Endothelial cell of umbilical vein (primary cell): ENCODE data around the gene BCO2. TPM values are rescaled to one million over a fixed set of nuclear protein-coding genes. Genes with fewer than 3 reads are reported as not detected.

Experiments used
- BruUV-seq: library from RNA; stranded (reverse); fragments of 400-500 nt; replicated peaks from 2 replicates; lab custom pipeline; 2021; lab: Mats Ljungman, UMichigan
- CTCF ChIA-PET: fragments of 300-600, 350-600 bp; sonication (Branson Sonifier 250); formaldehyde crosslinking; loops from one replicate; lab custom pipeline; 2021; ENCODE audit warnings: antibody characterized with exemption, inconsistent platforms; lab: Charles Lee
- POLR2A ChIA-PET: fragments of 300-600, 350-600 bp; sonication (Branson Sonifier 250); formaldehyde crosslinking; loops from one replicate; lab custom pipeline; 2021; ENCODE audit warnings: antibody characterized with exemption, inconsistent platforms; lab: Charles Lee
- DNase-seq: peaks from one replicate; pipeline ENCODE4 v3.0.0-alpha.2; 2011; ENCODE audit warnings: low read depth, low spot score
- FAIRE-seq: peaks from 2 replicates; lab custom pipeline; 2011; peaks lifted over from hg19 to GRCh38; lab: Jason Lieb, UNC
- H2AFZ ChIP-seq: 2 replicates; pipeline ENCODE4 v1.6.0; 2012; ENCODE audit warnings: low read depth, low read length, control low read depth, inconsistent platforms
- H3K27ac ChIP-seq: 2 replicates; pipeline ENCODE4 v1.5.1; 2011; ENCODE audit warnings: low read depth, mild to moderate bottlenecking, control low read depth, low read length, moderate library complexity; ENCODE audit not compliant: insufficient read depth
- H3K27me3 ChIP-seq, 2 experiments: 2 replicates each; pipeline versions ENCODE4 v1.6.0 to v1.6.1; 2011; ENCODE audit warnings: low read length in 2 of 2, mixed read lengths in 1 of 2; ENCODE audit not compliant: control insufficient read depth in 2 of 2, insufficient read depth in 2 of 2
- H3K36me3 ChIP-seq, 2 experiments: 2 replicates in 1 of 2; 3 replicates in 1 of 2; pipeline ENCODE4 v1.5.1; 2011; ENCODE audit warnings: low read length in 2 of 2, mild to moderate bottlenecking in 1 of 2, moderate library complexity in 1 of 2; ENCODE audit not compliant: control insufficient read depth in 2 of 2, insufficient read depth in 2 of 2; ENCODE audit errors: extremely low read depth in 1 of 2
- H3K4me1 ChIP-seq: 3 replicates; pipeline ENCODE4 v1.5.1; 2011; ENCODE audit warnings: mild to moderate bottlenecking, low read length; ENCODE audit not compliant: control insufficient read depth, insufficient read depth; ENCODE audit errors: extremely low read depth
- H3K4me2 ChIP-seq: 2 replicates; pipeline ENCODE4 v1.6.1; 2011; ENCODE audit warnings: low read length, control low read depth, mixed read lengths; ENCODE audit not compliant: insufficient read depth
- H3K4me3 ChIP-seq, 3 experiments: fragments of 200-600 bp in 1 of 3; sonication (generic), shearing (Covaris generic) in 1 of 3; replicated peaks in 1 of 3; 2 replicates each; pipeline ENCODE4 v1.5.1; 2011 to 2016; ENCODE audit warnings: control low read depth in 3 of 3, low read length in 3 of 3, mild to moderate bottlenecking in 2 of 3, inconsistent platforms in 1 of 3, low read depth in 1 of 3, moderate library complexity in 1 of 3; ENCODE audit not compliant: insufficient read depth in 1 of 3
- H3K79me2 ChIP-seq: 2 replicates; pipeline ENCODE4 v1.6.0; 2012; ENCODE audit warnings: low read length, inconsistent platforms; ENCODE audit not compliant: control insufficient read depth, insufficient read depth
- H3K9ac ChIP-seq: replicated peaks from 2 replicates; pipeline ENCODE3; 2011; ENCODE audit warnings: low read length, control low read depth; ENCODE audit not compliant: insufficient read depth; ENCODE audit errors: extremely low read depth
- H3K9me1 ChIP-seq: replicated peaks from 3 replicates; pipeline ENCODE4 v1.6.0; 2011; ENCODE audit warnings: mild to moderate bottlenecking, low read length; ENCODE audit not compliant: control insufficient read depth, insufficient read depth; ENCODE audit errors: extremely low read depth
- H3K9me3 ChIP-seq: replicated peaks from 2 replicates; pipeline ENCODE4 v1.5.1; 2012; ENCODE audit warnings: low read length, inconsistent platforms; ENCODE audit not compliant: control insufficient read depth, insufficient read depth
- H4K20me1 ChIP-seq: replicated peaks from 2 replicates; pipeline ENCODE3; 2011; ENCODE audit warnings: mild to moderate bottlenecking, low read length; ENCODE audit not compliant: control insufficient read depth, insufficient read depth; ENCODE audit errors: extremely low read depth
- CTCF ChIP-seq, 2 donors: IDR thresholded peaks; 1 replicate in 1 of 2; 2 replicates in 1 of 2; pipeline ENCODE4 v1.5.1; 2011; ENCODE audit warnings: low read length in 2 of 2, mild to moderate bottlenecking in 2 of 2, moderate library complexity in 2 of 2, control low read depth in 1 of 2, inconsistent platforms in 1 of 2, low read depth in 1 of 2; ENCODE audit not compliant: insufficient read depth in 1 of 2; ENCODE audit errors: extremely low read depth in 1 of 2
- EZH2 ChIP-seq: IDR thresholded peaks from 2 replicates; pipeline ENCODE4 v1.6.1; 2012; ENCODE audit warnings: borderline replicate concordance, low read depth, mild to moderate bottlenecking, moderate library complexity, low read length, inconsistent platforms; ENCODE audit not compliant: severe bottlenecking
- FOS ChIP-seq: IDR thresholded peaks from 2 replicates; pipeline ENCODE4 v1.6.1; 2011; ENCODE audit warnings: mild to moderate bottlenecking, low read length, moderate library complexity, borderline replicate concordance; ENCODE audit not compliant: insufficient read depth
- GATA2 ChIP-seq: IDR thresholded peaks from 2 replicates; pipeline ENCODE4 v1.7.0; 2011; ENCODE audit warnings: low read depth, mild to moderate bottlenecking, moderate library complexity, mixed read lengths, low read length; ENCODE audit not compliant: insufficient read length, insufficient read depth
- JUN ChIP-seq: IDR thresholded peaks from 2 replicates; pipeline ENCODE4 v1.6.1; 2011; ENCODE audit warnings: borderline replicate concordance, low read depth; ENCODE audit not compliant: insufficient read length, insufficient read depth
- MAX ChIP-seq: IDR thresholded peaks from 2 replicates; pipeline ENCODE4 v1.6.1; 2011; ENCODE audit not compliant: insufficient read depth, insufficient read length
- MYC ChIP-seq: IDR thresholded peaks from one replicate; pipeline ENCODE4 v1.6.1; 2011; ENCODE audit warnings: mild to moderate bottlenecking, low read depth, low read length
- POLR2A ChIP-seq: IDR thresholded peaks from 2 replicates; pipeline ENCODE4 v1.6.1; 2012; ENCODE audit warnings: low read depth, mild to moderate bottlenecking, control low read depth, low read length
- POLR2AphosphoS5 ChIP-seq: IDR thresholded peaks from 2 replicates; pipeline ENCODE4 v1.6.1; 2012; ENCODE audit warnings: low read depth, mild to moderate bottlenecking, control low read depth, low read length, moderate library complexity; ENCODE audit not compliant: insufficient read depth
- dilution Hi-C: fragments of 300-500 bp; cut with MboI; formaldehyde crosslinking; loops from one replicate; pipeline ENCODE4 v1.15.0; 2019; ENCODE audit warnings: low sequenced_read_pairs; ENCODE audit not compliant: extremely low pct_ligation_motif_present
- intact Hi-C: fragments of 100-400 bp; cut with micrococcal nuclease; formaldehyde crosslinking; loops from one replicate; pipeline ENCODE4 v1.10.0; 2022
- polyA plus RNA-seq, 4 experiments: library from polyadenylated mRNA; depleted of rRNA in 3 of 4; stranded (reverse) in 3 of 4; unstranded in 1 of 4; fragments of >200 nt; gene quantifications; 2 replicates each; pipeline versions ENCODE4 v1.2.1 to v1.2.3, GENCODE V29; 2011 to 2012; ENCODE audit warnings: missing spikeins in 1 of 4
- total RNA-seq: library from RNA; stranded (reverse); gene quantifications from 2 replicates; pipeline ENCODE4 v1.2.3, GENCODE V29; 2021

The BCO2 gene
- total and polyA plus RNA-seq, 2 donors (not counting 3 experiments of a cell fraction or from before 2014, with no cell fraction given) = 0.58 to 1.9 TPM

GRCh38 chr11:112150517-112150916 lies 24.8 kb upstream of the BCO2 start:
- Histone ChIP-seq H3K27ac (no peak overlapping the region), H3K9ac (no peak overlapping the region), H3K9me1 (no peaks in the 10 kb centered on the region), H3K4me1 (no peaks in the 10 kb centered on the region), H3K36me3 (no peaks in the 10 kb centered on the region), H2AFZ (no peak overlapping the region), H4K20me1 (no peaks in the 10 kb centered on the region), H3K79me2 (no peaks in the 10 kb centered on the region), H3K4me2 (no peak overlapping the region), H3K4me3 (no peak overlapping the region), H3K9me3 (no peaks in the 10 kb centered on the region), H3K27me3 (no peaks in the 10 kb centered on the region)
- intact Hi-C loops (no loop called here), dilution Hi-C loops (no loop called here)
- no TSS peak for BruUV-seq
- POLR2A ChIA-PET = no interaction called here
- no peak for TF ChIP-seq MYC
- no peak for TF ChIP-seq JUN
- no peak for TF ChIP-seq POLR2AphosphoS5
- TF ChIP-seq CTCF (IDR thresholded peaks at IDR 0.05; ENCODE audit: extremely low read depth in 1 of 2, insufficient read depth in 1 of 2, low read depth in 1 of 2, low read length in 2 of 2) = no peak
- TF ChIP-seq FOS = no peak
- TF ChIP-seq GATA2 = no peak
- TF ChIP-seq MAX = no peak
- TF ChIP-seq POLR2A = no peak
- no peak for TF ChIP-seq EZH2
- no peak for FAIRE-seq
- DNase-seq = no peak
- CTCF ChIA-PET = interaction anchor here (0.8 kb wide), 1 partner anchor 36 kb away, joined by 3 read pairs; no protein-coding TSS in a partner anchor
